ENCODE measurements around the gene CNN1.

Gene CNN1

DNA sequence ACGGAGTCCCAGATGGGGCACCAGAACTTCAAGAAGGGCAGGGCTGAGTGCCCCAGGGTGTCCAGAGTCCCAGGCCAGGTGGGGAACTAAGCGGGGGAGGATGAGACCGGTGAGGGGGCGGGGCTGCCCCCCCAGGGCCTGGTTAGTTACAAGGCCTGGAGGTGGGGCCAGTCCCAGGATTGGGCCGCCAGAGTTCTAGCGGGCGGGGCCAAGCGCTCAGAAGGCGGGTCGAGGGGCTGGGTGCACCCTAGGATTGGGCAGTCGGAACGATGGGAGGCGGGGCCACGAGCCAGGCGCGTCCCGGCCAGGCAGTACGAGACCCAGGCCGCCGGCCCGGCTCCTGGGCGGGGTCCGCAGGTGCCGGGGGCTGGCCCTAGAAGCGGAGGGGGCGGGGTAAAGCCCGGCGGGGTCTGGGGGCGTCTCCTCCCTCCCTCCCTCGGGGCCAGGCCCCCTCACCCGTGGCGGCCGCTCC, 33.6 kb upstream of the CNN1 start:
- Histone ChIP-seq H3K4me3 (ENCODE audit: low read depth, low read length, poor library complexity, severe bottlenecking) (peak overlapping the region; percentile 84), H3K27ac (ENCODE audit: low read depth, low read length, poor library complexity, severe bottlenecking) (peak overlapping the region; percentile 88), H2AFZ (ENCODE audit: low read length) (no peak overlapping the region), H4K20me1 (ENCODE audit: insufficient read depth, low read length) (no peaks in the 10 kb centered on the region), H3K36me3 (ENCODE audit: insufficient read depth, low read length) (no peaks in the 10 kb centered on the region), H3K4me1 (ENCODE audit: insufficient read depth, low read length, severe bottlenecking) (peaks cover 28% of the 10 kb centered on the region), H3K9me3 (ENCODE audit: low read length) (no peaks in the 10 kb centered on the region), H3K79me2 (ENCODE audit: insufficient read depth, low read length) (no peaks in the 10 kb centered on the region), H3K27me3 (ENCODE audit: insufficient read depth, low read length) (no peaks in the 10 kb centered on the region), H3K9me2 (ENCODE audit: low read depth, low read length) (no peaks in the 10 kb centered on the region), H3F3A (ENCODE audit: insufficient read depth, low read length) (no peaks in the 10 kb centered on the region), H3K9ac (ENCODE audit: low read length) (peak overlapping the region; percentile 99), H3K4me2 (ENCODE audit: low read length) (peak overlapping the region; percentile 88)
- no peak for TF ChIP-seq EZH2 (IDR thresholded peaks at IDR 0.05; ENCODE audit: borderline replicate concordance, low read length)
- TF ChIP-seq, protein P1, sequence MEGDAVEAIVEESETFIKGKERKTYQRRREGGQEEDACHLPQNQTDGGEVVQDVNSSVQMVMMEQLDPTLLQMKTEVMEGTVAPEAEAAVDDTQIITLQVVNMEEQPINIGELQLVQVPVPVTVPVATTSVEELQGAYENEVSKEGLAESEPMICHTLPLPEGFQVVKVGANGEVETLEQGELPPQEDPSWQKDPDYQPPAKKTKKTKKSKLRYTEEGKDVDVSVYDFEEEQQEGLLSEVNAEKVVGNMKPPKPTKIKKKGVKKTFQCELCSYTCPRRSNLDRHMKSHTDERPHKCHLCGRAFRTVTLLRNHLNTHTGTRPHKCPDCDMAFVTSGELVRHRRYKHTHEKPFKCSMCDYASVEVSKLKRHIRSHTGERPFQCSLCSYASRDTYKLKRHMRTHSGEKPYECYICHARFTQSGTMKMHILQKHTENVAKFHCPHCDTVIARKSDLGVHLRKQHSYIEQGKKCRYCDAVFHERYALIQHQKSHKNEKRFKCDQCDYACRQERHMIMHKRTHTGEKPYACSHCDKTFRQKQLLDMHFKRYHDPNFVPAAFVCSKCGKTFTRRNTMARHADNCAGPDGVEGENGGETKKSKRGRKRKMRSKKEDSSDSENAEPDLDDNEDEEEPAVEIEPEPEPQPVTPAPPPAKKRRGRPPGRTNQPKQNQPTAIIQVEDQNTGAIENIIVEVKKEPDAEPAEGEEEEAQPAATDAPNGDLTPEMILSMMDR (IDR thresholded peaks at IDR 0.05; ENCODE audit: low read length), result no peak

DNA sequence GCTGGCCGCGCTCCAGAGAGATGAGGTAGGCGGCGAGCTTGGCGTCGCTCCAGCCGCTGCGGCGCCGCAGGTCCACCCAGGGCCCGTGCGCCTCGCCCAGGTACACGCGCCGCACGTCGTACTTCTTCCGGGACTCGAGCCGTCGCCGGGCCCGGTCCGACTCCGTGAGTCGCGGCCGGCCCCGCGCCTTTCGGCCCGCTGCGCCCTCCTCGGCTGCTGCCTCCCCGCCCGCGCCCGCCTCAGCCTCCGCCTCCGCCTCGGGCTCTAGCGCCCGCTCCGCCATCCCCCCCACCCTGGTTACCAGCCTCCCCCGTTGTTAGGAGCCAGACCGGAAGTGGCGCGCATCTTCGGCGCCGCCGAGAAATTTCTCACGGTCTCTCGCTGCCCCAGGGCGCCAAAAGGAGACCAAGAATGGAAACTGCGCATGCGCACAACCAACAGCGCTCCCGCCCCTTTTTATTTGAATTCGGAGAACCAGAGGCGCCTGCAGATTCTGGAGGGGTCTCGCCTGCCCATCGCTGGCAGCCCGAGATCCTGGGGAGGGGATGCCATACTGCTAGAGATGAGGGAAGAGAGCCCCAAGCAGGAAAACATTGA, 33.0 kb upstream of the CNN1 start, which contains the start of gene ZNF653:
Gene ZNF653, minus strand, starts transcription at position 336 of the 597 bp plus-strand sequence. Its CDS starts 53 bp downstream, at position 283.
- Histone ChIP-seq H3K9me2 (ENCODE audit: low read depth, low read length) (no peaks in the 10 kb centered on the region), H3K4me2 (ENCODE audit: low read length) (peak within 1 kb of the TSS; percentile 88), H3K4me3 (ENCODE audit: low read depth, low read length, poor library complexity, severe bottlenecking) (peak within 1 kb of the TSS; percentile 84), H3K36me3 (ENCODE audit: insufficient read depth, low read length) (no peaks in the 10 kb centered on the region), H3K4me1 (ENCODE audit: insufficient read depth, low read length, severe bottlenecking) (peaks cover 28% of the 10 kb centered on the region), H4K20me1 (ENCODE audit: insufficient read depth, low read length) (no peaks in the 10 kb centered on the region), H3K27ac (ENCODE audit: low read depth, low read length, poor library complexity, severe bottlenecking) (peak within 1 kb of the TSS; percentile 88), H3K27me3 (ENCODE audit: insufficient read depth, low read length) (no peaks in the 10 kb centered on the region), H3K9ac (ENCODE audit: low read length) (peak within 1 kb of the TSS; percentile 99), H3F3A (ENCODE audit: insufficient read depth, low read length) (no peaks in the 10 kb centered on the region), H3K9me3 (ENCODE audit: low read length) (no peaks in the 10 kb centered on the region), H2AFZ (ENCODE audit: low read length) (no peak within 1 kb of the TSS), H3K79me2 (ENCODE audit: insufficient read depth, low read length) (no peaks in the 10 kb centered on the region)
- TF ChIP-seq, protein P1 (IDR thresholded peaks at IDR 0.05; ENCODE audit: low read length), result no peak
- TF ChIP-seq EZH2 (IDR thresholded peaks at IDR 0.05; ENCODE audit: borderline replicate concordance, low read length), result no peak

DNA sequence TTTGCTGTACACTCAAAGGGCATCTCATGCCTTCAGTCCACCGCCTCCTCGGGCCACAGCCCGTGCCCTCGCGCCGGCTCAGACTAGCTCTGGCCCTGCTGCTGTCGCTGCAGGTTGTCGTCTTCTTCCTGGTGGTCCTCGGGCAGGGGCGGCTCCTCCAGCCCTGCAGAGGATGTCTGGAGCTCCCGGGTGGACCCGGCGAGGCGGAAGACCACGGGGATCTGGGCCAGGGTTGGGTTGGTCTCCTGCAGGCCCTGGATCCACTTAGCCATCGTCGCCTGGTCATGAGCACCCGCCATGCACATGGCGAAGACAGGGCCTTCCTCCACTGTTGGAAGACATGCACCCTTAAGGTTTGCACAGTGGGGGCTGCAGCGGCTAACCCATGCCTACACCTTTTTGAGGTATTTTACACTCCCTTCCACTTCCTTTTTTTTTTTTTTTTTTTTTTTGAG, 32.5 kb upstream of the CNN1 start:
- peak overlapping the region; percentile 88 for H3K4me2 ChIP-seq (ENCODE audit: low read length)
- TF ChIP-seq, protein P1 (IDR thresholded peaks at IDR 0.05; ENCODE audit: low read length), result no peak
- no peak for TF ChIP-seq EZH2 (IDR thresholded peaks at IDR 0.05; ENCODE audit: borderline replicate concordance, low read length)
- peaks cover 2% of the 10 kb centered on the region; the same call in 1 of the 2 replicates for H3K36me3 ChIP-seq (ENCODE audit: insufficient read depth, low read length)
- no peaks in the 10 kb centered on the region for H3K27me3 ChIP-seq (ENCODE audit: insufficient read depth, low read length)
- H3K79me2 ChIP-seq (ENCODE audit: insufficient read depth, low read length), result no peaks in the 10 kb centered on the region
- peak overlapping the region; percentile 88 for H3K27ac ChIP-seq (ENCODE audit: low read depth, low read length, poor library complexity, severe bottlenecking)
- H4K20me1 ChIP-seq (ENCODE audit: insufficient read depth, low read length), result no peaks in the 10 kb centered on the region
- no peaks in the 10 kb centered on the region for H3K9me3 ChIP-seq (ENCODE audit: low read length)
- peak overlapping the region; percentile 84 for H3K4me3 ChIP-seq (ENCODE audit: low read depth, low read length, poor library complexity, severe bottlenecking)
- peaks cover 28% of the 10 kb centered on the region for H3K4me1 ChIP-seq (ENCODE audit: insufficient read depth, low read length, severe bottlenecking)
- H3K9me2 ChIP-seq (ENCODE audit: low read depth, low read length), result no peaks in the 10 kb centered on the region
- H3K9ac ChIP-seq (ENCODE audit: low read length), result peak overlapping the region; percentile 99
- H3F3A ChIP-seq (ENCODE audit: insufficient read depth, low read length), result no peaks in the 10 kb centered on the region
- H2AFZ ChIP-seq (ENCODE audit: low read length), result no peak overlapping the region

Data from OCI-LY1 (cell line).